ENCODE measurements around the gene SLC5A6.

Gene SLC5A6

GRCh38 chr2:27236626-27237025, 24.6 kb upstream of the SLC5A6 start:
- DNase-seq (ENCODE audit: low spot score): no peak

- no peak for DNase-seq (ENCODE audit: low spot score)
These were observed 24.1 kb upstream of the SLC5A6 start for GRCh38 chr2:27236136-27236535.

GRCh38 chr2:27233341-27233740, 21.3 kb upstream of the SLC5A6 start:
- DNase-seq (ENCODE audit: low spot score): no peak

DNA sequence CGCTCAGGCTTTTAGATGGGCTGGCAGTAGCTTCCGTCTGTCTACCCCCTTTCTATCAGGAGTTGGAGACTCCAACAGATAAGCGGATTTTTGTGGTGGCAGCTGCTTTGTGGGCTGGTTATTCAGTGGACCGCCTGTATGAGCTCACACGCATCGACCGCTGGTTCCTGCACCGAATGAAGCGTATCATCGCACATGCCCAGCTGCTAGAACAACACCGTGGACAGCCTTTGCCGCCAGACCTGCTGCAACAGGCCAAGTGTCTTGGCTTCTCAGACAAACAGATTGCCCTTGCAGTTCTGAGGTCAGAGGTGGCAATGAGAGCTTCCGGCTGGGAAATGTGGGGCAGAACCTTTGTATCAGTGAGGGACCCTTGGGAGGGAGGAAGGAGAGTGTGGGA, 19.9 kb upstream of the SLC5A6 start:
- DNase-seq (ENCODE audit: low spot score): no peak

DNA sequence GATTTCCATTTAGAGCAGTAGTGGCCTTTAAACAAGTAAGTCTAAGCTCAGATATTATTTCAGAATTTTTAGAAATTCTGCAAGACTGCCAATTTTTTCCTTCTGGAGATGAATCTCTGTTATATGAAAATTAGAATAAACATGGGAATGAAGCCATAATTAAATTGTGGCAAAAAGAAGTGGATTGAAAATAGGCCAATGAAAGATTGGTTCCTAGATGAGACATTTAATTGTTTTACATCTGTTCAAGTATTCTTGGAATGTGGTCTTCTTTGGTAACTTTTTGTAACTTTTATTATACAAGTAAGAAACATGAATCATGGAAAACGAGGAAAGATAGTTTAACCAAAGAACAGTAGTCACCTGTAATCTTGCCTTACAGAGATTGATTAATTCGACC, 15.4 kb upstream of the SLC5A6 start:
- no peak for DNase-seq (ENCODE audit: low spot score)

GRCh38 chr2:27225526-27225925, 13.5 kb upstream of the SLC5A6 start:
- DNase-seq (ENCODE audit: low spot score): no peak

- DNase-seq (ENCODE audit: low spot score): no peak
These were observed 11.3 kb upstream of the SLC5A6 start for GRCh38 chr2:27223416-27223815.

DNA sequence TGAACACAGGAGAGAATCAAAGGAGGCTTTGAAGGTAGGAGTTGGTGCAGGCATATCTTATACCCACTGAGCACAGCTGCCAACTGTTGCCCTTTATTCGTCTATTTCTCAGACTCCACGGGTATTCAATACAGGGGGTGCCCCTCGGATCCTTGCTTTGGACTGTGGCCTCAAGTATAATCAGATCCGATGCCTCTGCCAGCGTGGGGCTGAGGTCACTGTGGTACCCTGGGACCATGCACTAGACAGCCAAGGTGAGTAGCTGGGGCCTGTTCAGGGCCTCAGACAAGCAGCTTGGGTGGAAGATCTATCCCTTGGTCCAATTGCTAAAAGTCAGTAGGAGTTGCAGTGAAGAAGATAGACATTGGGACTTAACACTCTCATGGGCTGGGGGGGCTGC, 10.3 kb upstream of the SLC5A6 start:
- DNase-seq (ENCODE audit: low spot score): no peak

- DNase-seq (ENCODE audit: low spot score): no peak
These were observed 9.1 kb upstream of the SLC5A6 start for GRCh38 chr2:27221166-27221565.

DNA sequence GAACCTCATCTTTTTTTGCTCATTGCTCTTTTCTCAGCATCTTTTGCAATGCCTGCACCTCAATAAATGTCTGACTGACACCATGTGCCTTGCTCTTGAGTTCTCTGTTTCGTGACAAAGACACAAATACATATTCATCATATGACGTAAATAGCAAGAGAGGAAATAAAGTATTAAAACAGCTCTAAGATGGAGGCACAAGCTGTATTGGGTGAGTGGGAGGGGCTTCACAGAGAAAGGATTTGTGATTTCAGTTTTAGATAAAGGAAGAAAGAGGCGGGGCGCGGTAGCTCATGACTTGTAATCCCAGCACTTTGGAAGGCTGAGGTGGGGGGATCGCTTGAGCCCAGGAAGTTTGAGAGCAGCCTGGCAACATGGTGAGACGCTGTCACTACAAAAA, 8.0 kb upstream of the SLC5A6 start:
- no peak for DNase-seq (ENCODE audit: low spot score)

GRCh38 chr2:27219091-27219490, 7.0 kb upstream of the SLC5A6 start:
- DNase-seq (ENCODE audit: low spot score): no peak

DNA sequence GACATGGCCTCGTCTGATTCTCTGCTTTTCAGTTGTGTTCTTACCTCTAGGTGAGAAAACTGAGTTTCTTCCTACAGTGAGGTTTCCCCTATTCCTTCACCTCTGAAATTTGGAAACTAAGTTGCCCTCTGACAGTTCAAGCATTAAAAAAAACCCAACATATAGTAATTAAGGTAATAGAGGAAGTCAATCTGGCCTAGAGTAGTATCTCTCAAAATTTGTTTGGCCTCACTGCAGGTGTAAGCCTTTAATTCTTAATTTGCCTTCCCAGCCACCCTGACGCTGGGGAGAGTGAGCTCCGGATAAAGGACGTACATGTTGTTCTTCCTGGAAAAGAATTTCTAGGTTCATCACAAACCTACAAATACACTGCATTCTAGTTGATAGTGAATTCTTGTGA, 6.5 kb upstream of the SLC5A6 start:
- no peak for DNase-seq (ENCODE audit: low spot score)

DNA sequence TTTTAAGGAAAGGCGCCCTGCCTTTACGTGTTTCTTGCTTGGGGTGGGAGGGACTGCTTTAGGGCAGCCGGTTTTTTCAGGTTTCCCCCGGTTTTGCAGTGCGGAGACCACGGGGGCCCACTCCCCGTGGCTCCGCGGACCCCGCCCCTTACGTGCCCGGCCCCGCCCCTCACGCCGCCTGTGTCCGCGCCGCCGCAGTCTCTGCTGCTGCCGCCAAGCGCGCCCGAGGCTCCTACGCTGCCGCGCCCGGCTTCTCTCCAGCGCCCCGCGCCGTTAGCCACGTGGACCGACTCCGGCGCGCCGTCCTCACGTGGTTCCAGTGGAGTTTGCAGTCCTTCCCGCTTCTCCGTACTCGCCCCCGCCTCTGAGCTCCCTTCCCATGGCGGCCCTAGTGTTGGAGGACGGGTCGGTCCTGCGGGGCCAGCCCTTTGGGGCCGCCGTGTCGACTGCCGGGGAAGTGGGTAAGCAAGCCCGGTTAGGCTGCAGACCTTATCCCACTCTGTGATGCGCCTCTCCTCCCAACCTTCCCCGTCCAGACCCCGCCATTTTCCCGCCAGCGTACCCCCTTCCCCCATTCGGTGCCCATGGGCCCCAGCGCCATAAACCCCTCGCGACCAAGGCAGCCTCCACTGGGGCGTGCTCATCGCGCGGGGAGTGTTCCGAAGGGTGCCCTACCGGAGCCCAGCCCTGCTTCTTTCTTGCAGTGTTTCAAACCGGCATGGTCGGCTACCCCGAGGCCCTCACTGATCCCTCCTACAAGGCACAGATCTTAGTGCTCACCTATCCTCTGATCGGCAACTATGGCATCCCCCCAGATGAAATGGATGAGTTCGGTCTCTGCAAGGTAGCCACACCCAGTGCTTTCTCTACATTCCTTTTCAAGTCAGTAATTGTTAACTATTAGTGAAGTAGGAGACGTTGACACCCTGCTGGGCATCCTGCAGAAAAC, 5.4 kb upstream of the SLC5A6 start, which contains the start of gene CAD:
Gene CAD (plus strand): TSS at position 197 of the 949 bp plus-strand sequence. CDS start 183 bp downstream, at position 380.
- peak; percentile 84 for DNase-seq (ENCODE audit: low spot score)

- DNase-seq (ENCODE audit: low spot score): no peak
These were observed 4.5 kb upstream of the SLC5A6 start for GRCh38 chr2:27216416-27217137.

GRCh38 chr2:27214941-27215340, 2.9 kb upstream of the SLC5A6 start:
- no peak for DNase-seq (ENCODE audit: low spot score)

GRCh38 chr2:27212626-27213471, 781 bp upstream of the SLC5A6 start:
- no peak for DNase-seq (ENCODE audit: low spot score)

- DNase-seq (ENCODE audit: low spot score): no peak
These were observed 676 bp downstream of the SLC5A6 start for GRCh38 chr2:27211241-27211942.

- no peak for DNase-seq (ENCODE audit: low spot score)
These were observed 2.3 kb downstream of the SLC5A6 start for GRCh38 chr2:27209621-27210401.

GRCh38 chr2:27208486-27209050, 3.5 kb downstream of the SLC5A6 start:
- no peak for DNase-seq (ENCODE audit: low spot score)

- no peak for DNase-seq (ENCODE audit: low spot score)
These were observed 5.7 kb downstream of the SLC5A6 start for GRCh38 chr2:27206346-27206745.

All from cerebellar cortex (tissue), 1 donor.